ENCODE measurements around the gene ART5.

Gene ART5, protein sequence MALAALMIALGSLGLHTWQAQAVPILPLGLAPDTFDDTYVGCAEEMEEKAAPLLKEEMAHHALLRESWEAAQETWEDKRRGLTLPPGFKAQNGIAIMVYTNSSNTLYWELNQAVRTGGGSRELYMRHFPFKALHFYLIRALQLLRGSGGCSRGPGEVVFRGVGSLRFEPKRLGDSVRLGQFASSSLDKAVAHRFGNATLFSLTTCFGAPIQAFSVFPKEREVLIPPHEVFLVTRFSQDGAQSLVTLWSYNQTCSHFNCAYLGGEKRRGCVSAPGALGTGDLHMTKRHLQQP

DNA sequence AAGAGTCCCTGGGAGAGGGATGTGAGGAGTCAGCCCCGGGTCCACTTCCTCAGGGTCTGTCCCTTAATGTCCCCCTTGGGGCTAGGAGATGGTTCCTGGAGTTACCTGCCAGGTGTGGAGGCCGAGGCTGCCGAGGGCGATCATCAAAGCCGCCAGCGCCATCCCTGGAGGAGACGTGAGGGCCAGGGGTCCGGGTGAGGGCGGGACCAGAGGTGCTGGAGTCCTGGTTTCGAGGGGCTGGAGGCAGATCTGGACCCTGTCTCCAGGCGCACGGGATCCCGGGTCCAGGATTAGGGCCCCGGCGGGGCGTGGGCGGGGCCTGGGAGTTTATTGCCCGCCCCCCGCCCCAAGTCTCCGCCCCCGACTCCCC, at the start of gene ART5:
Gene ART5 (minus strand): TSS at position 292 of the 370 bp plus-strand sequence. CDS start 130 bp downstream, at position 162.
- DNase-seq (ENCODE audit: low read depth), result no peak

DNA sequence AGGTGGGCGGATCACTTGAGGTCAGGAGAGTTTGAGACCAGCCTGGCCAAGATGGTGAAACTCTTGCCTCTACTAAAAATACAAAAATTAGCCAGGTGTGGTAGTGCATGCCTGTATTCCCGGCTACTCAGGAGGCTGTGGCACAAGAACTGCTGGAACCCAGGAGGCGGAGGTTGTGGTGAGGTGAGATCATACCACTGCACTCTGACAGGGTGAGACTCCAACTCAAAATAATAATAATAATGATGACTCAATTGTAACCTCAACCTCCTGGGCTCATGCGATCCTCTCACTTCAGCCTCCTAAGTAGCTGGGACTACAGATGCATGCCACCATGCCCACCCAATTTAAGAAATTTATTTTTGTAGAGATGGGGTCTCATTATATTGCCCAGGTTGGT, 45.0 kb upstream of the ART5 start:
- no peak for DNase-seq (ENCODE audit: low read depth)

DNA sequence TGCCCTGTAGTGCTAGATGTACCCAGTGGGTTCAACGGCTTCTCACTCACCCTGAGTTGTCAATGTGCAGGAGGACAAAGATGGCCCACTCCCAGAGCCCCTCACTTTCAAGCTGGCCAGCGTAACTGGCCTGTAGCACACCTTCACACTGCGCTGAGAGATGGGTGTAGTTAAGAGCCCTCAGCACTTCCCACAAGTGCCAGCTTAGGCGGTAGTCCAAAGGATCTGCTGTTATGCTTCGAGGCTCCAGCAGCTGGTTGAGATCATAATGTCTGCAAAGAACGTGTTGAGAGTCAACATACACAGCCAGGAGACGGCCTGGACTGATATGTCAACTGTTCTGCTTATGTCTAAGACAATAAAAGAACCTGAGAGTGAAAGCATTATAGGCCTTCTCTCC, 44.1 kb upstream of the ART5 start:
- DNase-seq (ENCODE audit: low read depth), result no peak

DNA sequence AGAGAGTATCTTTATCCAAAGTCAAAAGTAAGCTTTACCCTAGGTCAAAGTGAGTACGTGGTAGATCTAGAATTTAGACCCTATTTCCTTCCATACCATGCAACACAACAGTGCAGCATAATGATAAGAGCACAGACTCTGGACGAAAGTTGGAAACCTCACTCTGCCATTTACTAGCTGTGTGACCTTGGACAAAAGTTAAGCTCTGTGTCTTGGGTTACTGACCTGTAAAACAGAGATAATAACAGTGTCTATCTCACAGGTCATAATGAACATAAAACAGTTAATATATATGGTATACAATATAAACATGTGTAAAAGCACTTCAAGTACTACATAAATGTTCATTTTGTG, 43.0 kb upstream of the ART5 start:
- DNase-seq (ENCODE audit: low read depth), result no peak

DNA sequence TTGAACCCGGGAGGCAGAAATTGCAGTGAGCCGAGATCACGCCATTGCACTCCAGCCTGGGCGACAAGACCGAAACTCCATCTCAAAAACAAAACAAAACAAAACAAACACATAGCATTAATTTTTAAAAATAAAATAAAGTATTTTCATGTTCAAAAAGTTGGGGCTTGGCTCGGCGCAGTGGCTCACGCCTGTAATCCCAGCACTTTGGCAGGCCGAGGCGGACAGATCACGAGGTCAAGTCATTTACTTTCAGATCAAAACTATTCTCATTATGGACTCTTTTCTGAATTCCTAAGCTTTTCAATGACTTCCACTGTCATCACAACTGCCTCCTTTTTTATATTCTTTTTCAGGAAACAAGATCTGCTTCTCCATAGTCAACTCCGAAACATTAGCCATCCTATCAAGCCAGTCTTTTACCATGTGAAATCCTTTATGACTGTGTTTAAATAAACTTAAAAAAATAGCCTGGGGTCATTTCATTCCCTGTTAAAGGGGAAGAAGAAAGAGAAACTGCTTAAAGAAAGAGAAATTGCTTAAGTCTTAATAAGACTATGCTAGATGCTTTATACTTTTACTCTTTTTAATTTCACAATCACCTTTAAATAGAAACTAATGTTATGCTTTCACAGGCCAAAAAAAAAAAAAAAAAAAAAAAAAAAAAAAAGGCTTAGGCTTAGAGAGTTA, 42.5 kb upstream of the ART5 start:
- no peak for DNase-seq (ENCODE audit: low read depth)

DNA sequence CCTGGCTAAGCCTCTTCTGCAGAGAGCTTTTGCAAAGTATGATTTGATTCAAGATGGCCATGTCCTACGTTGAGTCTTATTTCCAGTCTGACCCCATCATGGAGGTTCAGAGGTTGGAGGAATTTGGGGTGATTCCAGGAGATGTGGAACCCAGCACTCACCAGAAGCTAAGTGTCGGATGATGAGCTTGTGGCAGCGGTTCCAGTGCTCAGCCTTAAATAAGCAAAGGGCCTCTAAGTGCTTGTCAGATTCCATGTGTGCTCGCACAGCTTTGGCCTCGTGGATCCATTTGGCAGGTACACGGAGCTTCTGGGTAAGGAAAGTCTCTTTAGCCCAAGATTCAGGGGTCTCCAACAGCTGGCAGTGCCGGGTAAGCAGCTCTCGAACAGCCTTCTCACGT, 41.2 kb upstream of the ART5 start:
- no peak for DNase-seq (ENCODE audit: low read depth)

DNA sequence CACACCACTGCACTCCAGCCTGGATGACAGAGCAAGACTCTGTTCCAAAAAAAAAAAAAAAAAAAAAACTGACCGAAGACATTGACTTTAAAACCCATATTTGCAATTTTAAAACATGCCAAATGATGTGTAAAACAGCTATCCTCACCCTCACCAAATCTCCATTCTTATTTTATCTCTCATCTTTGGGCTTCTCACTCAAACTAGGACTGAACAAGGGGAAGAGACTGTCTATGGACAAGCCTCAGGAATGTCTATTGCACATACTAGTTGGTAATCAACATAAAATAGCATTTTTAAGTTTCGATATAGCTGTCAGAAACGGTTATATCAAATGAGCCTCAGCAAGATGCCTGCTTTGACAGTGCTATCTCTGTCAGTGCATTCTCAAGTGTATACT, 37.3 kb upstream of the ART5 start:
- no peak for DNase-seq (ENCODE audit: low read depth)

DNA sequence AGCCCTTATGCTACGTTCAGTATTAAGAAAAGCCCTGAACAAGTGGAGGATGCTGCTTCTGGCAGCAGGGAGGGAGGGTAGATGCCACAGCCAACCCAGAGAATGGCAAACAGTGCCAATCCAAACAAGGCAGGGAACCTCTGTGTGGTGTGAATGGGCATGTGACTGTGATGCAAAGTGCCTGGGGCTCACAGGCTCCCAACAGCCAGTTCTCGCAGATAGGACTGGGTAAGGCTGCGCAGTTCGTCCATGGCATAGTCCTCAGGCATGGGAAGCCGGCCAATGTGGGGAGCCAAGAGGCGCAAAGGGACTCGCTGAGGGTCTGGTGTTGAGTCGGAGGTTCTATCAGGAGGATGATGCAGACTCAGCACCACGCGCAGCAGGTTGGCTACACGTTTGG, 34.2 kb upstream of the ART5 start:
- DNase-seq (ENCODE audit: low read depth), result no peak

DNA sequence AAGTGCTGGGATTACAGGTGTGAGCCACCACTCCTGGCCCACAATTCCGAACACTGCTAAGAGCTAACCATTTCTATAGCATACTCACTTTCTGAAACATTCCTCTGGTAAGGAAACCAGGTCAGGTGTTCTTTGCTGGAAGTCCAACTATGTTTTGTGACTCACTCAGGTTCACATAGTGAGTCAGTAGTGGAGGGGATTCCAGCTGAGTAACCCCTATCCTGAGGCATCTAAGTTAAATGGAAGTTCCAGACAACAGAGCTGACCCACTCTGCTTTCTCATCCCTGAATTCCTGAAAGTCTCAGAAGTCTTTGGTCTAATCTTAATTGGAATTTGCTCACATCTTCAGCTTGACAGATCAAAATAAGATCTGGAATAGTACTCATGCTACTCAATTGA, 32.4 kb upstream of the ART5 start:
- no peak for DNase-seq (ENCODE audit: low read depth)

DNA sequence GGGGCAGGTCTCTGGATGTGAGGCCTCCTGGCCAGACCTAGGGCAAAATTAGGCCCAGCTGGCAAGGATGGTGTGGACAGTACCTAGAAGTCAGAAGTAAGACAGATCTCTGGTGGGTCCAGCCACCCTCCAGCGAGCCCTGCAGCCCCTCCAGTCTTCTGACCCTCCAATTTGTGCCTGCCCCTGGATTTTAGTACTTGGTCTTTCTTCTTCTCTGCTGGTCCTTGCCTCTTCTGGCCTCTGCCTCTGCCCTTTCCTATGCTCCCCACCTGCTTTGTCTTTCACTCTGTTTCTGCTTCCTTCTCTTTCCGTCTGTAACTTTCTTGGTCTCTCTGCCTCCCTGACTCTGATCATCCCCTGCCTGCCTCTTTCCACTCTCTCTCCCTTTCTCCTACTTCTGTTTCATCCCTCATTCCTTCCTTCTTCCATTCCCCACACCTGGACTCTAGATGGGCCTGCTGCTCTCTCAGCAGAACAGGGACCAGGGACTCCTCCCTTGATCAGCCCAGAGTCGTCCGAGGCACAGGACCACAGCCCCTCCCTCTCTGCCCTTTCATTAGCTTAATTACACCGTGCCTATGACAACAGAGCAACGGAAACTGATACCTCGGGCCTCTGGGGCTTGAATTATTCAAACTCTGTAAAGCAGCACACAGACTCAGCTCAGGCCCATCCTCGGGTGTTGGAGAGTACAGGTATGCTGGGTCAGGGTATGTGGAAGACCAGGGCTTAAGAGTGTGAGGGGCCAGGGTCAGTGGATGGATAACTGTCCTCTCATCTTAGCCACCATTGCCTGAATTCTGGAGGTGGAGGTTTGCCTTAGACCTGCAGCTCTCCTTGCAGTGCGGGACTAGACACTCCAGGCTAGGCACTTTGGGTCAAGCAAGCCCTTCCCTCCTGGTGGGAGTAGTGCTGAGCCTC, 29.8 kb upstream of the ART5 start, which contains the start of gene CHRNA10:
Gene CHRNA10 (minus strand): TSS at position 51 of the 921 bp plus-strand sequence. CDS start 72 bp downstream, outside the sequence.
- DNase-seq (ENCODE audit: low read depth), result no peak

DNA sequence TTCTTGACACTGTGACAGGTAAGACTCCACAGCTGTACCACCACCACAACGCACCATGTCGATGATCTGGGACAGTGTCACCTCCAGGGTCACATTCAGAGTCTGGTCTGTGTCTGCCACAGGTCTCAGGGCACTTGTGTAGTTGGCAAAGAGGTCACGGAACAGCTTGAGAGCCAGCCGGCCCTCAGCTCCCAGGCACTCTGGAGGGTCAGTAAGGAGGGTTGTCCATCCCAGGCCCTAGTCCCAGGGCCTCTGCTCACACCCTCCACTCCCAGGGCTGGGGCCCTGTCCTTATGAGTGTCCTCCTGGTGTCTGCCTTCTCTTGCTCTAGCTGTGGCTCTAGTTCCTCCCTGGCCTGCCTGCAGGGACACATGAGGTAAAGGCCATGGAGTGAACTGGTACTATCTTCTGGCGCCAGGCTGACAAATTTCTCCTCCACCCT, 28.0 kb upstream of the ART5 start:
- DNase-seq (ENCODE audit: low read depth), result no peak

DNA sequence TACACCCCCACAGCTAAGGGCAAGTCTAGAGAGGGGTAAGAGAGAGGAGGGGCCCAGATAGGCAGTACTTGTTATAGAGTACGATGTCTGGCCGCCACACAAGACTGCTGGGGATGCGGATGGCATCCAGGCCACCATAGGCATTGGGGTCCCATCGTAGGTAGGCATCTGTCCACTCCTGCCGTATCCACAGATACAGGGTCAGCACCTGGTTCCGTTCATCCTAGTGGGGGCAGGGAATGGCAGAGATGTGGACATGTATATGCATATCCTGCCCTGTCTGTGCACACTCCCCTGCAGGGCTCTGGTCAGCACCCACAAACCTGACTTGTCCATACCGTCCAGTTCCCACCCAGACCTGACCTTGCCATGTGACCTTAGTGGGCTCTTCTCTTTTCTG, 27.3 kb upstream of the ART5 start:
- no peak for DNase-seq (ENCODE audit: low read depth)

DNA sequence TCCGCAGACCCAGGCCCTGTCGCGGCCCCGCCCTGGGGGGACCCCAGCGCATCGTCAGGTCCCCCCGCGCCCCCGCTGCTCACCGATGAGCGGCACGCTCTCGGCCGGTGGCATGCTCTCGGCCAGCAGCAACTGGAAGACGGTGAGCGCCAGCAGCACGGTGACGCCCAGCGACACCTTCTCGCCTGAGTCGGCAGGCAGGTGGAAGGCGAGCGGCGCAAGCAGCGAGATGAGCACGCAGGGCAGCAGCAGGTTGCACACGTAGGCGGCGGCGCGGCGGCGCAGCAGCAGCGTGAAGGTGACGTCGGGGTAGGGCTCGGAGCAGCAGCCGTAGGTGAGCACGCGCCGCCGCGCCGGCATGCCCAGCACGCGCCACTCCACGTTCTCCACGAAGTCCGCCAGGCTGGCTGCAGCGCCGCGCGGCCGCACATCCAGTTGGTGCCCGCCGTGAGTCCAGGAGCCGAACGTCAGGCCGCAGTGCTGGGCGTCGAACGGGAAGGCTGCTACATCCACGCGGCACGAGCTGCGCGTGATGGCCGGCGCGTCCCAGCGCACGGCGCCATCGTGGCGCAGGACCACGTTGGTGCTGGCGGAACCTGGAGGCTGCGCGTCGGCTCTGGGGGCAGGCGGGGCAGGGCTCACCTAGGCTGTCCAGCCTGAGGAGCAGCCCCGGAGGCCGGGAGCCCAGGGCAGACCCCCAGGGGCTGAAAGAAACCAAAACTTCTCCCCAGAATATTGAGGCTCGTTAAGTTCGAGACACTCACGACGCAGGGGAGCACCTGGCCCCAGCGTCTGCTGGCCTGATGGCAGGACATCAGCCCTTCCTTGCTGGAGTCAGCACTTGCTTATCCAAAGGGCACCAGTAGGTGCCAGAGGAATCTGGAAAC, 25.6 kb upstream of the ART5 start:
- no peak for DNase-seq (ENCODE audit: low read depth)

DNA sequence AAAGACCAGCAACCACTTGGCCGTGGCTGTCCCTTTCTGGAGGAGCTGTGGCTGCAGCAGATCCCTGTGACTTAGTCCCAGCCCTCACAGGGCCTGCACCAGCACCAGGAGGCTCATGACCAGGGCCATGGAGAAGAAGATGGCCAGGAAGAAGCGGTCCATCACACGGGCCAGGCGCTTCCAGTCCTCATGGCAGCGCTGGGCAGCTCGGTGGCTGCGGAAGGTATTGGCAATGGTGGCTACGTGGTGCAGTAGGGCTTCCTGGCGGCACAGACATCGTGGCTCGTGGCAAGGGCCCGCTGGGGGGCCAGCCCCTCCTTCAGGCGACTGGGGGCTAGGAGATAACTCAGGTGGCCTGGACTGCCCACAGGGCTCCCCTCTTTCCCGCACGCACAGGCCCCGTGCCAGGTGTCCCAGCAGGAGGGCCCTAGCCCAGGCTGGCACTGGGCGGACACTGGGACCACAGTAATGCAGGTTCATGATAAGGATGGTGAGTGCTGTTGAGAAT, 24.3 kb upstream of the ART5 start:
- DNase-seq (ENCODE audit: low read depth), result no peak

DNA sequence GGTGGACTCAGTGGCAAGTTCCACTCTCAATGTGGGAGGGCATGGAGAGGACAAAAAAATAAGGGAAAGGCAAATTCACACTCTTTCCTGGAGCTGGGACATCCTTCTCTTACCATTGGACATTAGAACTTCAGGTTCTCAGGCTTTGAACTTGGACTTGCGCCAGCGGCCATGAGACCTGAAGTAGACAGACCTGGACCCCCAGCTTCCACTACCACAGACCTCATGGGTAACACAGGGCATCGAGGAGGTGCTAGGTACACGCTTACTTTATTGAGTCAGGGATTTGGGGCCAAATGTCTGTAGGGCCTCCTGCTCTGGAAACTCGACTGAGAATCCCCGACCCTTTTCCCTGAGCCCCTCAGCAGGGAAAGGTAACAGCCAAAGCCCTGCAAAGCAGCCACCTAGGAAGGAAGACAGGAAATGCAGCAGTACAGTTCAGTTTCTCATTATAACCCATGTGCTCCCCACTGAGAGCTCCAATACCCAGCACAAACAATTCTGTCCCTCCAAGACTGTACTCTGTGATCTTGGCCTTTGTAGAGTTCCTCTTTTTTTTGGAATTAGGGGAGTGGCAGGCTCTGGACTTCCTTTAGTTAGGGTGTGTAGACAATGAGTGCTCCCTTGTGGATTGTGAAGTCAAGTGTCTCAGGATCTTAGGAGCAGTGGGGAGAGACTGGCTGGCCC, 23.7 kb upstream of the ART5 start:
- no peak for DNase-seq (ENCODE audit: low read depth)

DNA sequence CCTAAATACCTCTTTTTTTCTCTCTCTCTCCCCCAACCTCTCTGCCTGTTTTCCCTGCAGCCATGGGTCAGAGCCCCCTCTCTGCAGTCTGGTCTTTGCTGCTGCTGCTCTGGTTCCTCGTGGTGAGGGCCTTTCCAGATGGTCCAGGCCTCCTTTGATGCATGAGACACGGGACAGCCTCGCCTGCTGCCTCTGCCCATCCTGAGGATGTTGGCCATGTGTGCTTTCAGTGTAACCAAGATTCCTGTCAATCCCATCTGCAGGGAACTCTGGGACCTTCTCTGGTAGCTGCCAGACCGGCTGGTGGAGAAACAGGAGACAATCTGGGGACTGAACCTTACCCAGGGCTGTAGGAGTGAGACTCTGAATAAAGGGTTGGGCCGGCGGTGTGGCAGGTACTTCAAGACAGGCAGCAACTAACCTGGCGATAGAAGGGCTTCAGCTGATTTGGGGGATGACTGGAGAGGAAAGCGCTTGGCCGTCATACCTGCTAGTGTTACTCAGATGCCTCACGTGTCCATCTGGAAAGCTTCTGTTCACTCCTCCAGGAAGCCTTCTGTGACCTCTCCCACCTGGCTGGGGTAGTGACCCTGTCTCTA, 22.3 kb upstream of the ART5 start:
- no peak for DNase-seq (ENCODE audit: low read depth)

DNA sequence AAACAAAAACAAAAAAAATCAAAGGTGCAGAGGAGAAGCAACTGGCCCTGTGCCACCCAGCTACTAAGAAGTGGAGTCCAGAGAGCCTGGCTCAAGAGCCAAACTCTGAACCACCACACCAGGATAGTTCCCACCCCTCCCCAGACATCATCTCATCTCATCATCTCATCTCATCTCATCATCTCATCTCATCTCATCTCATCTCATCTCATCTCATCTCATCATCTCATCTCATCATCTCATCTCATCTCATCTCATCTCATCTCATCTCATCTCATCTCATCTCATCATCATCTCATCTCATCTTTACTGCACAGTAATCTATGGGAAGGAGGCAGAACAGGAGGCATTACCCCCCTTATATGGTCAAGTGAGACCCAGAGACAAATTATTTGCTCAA, 21.1 kb upstream of the ART5 start:
- no peak for DNase-seq (ENCODE audit: low read depth)

DNA sequence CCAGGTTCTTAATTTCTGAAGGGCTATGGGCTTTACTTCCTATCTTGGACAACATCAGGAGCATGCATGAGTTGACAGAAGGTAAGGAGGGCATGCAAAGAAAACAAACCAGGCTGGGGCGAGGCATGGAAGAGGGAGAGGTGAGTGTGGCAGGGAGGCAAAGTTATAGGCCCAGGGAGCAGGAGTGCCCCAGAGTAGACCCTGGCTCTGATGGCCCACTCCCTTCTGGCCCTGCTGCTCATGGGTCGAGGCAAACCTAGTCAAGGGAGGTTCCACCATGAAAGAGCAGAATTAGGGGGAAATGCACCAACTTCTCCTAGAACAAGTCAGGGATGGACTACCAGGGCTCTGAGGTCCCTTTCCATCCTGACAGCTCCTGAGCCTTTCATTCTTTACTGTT, 19.2 kb upstream of the ART5 start:
- no peak for DNase-seq (ENCODE audit: low read depth)

DNA sequence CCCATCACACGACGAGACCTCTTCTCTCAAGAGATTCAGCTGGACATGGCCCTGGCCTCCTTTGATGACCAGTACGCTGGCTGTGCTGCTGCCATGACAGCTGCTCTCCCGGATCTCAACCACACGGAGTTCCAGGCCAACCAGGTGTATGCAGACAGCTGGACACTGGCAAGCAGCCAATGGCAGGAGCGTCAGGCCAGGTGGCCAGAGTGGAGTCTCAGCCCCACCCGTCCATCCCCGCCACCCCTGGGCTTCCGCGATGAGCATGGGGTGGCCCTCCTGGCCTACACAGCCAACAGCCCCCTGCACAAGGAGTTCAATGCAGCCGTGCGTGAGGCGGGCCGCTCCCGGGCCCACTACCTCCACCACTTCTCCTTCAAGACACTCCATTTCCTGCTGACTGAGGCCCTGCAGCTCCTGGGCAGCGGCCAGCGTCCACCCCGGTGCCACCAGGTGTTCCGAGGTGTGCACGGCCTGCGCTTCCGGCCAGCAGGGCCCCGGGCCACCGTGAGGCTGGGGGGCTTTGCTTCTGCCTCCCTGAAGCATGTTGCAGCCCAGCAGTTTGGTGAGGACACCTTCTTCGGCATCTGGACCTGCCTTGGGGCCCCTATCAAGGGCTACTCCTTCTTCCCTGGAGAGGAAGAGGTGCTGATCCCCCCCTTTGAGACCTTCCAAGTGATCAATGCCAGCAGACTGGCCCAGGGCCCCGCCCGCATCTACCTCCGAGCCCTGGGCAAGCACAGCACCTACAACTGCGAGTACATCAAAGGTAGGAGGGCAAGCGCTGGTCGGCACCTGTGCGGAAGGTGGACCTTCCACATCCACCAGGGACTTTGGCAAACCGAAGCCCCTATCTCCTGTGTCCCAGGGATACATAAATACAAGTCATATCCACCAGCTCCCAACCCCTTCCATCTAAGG, 18.1 kb upstream of the ART5 start:
- no peak for DNase-seq (ENCODE audit: low read depth)

Measured in activated T-helper 1 cell treated with Interleukin-2 at 50 U/mL for 16 hours (primary cell).